ENCODE measurements around the gene BANF1. TPM values are rescaled to one million over a fixed set of nuclear protein-coding genes. Genes with fewer than 3 reads are reported as not detected.

Gene BANF1
- total and polyA plus RNA-seq, 2 of the 13 experiments (the other 11 are each of a cell fraction or from before 2014, with no cell fraction given): 40.5 to 86.5 TPM

- 80% methylated on average over 5 of the region's 6 CpGs for whole genome bisulfite sequencing (ENCODE audit: low lambda C conversion rate)
- CTCF ChIA-PET (ENCODE audit: low intra/inter-chr PET ratio, low total read pairs): interaction anchor here (1.5 kb wide), 1 partner anchor 14 kb away, joined by 4 read pairs; no protein-coding TSS in a partner anchor
- peak overlapping the region; percentile 94 for H3K27ac ChIP-seq (ENCODE audit: extremely low read length, insufficient read depth, low read length)
- TF ChIP-seq ZNF460 (CRISPR knock-in tag; IDR thresholded peaks at IDR 0.05; ENCODE audit: borderline replicate concordance): no peak
- TF ChIP-seq ZNF329 (CRISPR knock-in tag; IDR thresholded peaks at IDR 0.05; ENCODE audit: low read depth): no peak
- no peak for TF ChIP-seq CEBPB (IDR thresholded peaks at IDR 0.05; ENCODE audit: borderline replicate concordance, low read depth, low read length)
- TF ChIP-seq ZFY (CRISPR knock-in tag; IDR thresholded peaks at IDR 0.05): no peak
- TF ChIP-seq RFXANK (CRISPR knock-in tag; IDR thresholded peaks at IDR 0.05): no peak
- no peak for TF ChIP-seq CAMTA2 (CRISPR knock-in tag; IDR thresholded peaks at IDR 0.05; ENCODE audit: borderline replicate concordance)
- no peak for TF ChIP-seq HDAC1 (CRISPR knock-in tag; IDR thresholded peaks at IDR 0.05)
- TF ChIP-seq HNRNPUL1 (IDR thresholded peaks at IDR 0.05; ENCODE audit: low read depth, low read length): no peak
- TF ChIP-seq FOXA1 (IDR thresholded peaks at IDR 0.05): no peak
- no peak for TF ChIP-seq FOXA1 (CRISPR knock-in tag; IDR thresholded peaks at IDR 0.05)
- TF ChIP-seq, protein P1, sequence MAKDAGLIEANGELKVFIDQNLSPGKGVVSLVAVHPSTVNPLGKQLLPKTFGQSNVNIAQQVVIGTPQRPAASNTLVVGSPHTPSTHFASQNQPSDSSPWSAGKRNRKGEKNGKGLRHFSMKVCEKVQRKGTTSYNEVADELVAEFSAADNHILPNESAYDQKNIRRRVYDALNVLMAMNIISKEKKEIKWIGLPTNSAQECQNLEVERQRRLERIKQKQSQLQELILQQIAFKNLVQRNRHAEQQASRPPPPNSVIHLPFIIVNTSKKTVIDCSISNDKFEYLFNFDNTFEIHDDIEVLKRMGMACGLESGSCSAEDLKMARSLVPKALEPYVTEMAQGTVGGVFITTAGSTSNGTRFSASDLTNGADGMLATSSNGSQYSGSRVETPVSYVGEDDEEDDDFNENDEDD (CRISPR knock-in tag; IDR thresholded peaks at IDR 0.05; ENCODE audit: borderline replicate concordance): no peak
- TF ChIP-seq ZNF121 (CRISPR knock-in tag; IDR thresholded peaks at IDR 0.05): no peak
- TF ChIP-seq RARG (CRISPR knock-in tag; IDR thresholded peaks at IDR 0.05; ENCODE audit: low read depth): no peak
- TF ChIP-seq JUN (CRISPR knock-in tag; IDR thresholded peaks at IDR 0.05): no peak
- no peak for TF ChIP-seq ZNF562 (CRISPR knock-in tag; IDR thresholded peaks at IDR 0.05; ENCODE audit: borderline replicate concordance)
- TF ChIP-seq, protein P2, sequence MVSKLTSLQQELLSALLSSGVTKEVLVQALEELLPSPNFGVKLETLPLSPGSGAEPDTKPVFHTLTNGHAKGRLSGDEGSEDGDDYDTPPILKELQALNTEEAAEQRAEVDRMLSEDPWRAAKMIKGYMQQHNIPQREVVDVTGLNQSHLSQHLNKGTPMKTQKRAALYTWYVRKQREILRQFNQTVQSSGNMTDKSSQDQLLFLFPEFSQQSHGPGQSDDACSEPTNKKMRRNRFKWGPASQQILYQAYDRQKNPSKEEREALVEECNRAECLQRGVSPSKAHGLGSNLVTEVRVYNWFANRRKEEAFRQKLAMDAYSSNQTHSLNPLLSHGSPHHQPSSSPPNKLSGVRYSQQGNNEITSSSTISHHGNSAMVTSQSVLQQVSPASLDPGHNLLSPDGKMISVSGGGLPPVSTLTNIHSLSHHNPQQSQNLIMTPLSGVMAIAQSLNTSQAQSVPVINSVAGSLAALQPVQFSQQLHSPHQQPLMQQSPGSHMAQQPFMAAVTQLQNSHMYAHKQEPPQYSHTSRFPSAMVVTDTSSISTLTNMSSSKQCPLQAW (CRISPR knock-in tag; IDR thresholded peaks at IDR 0.05): no peak
- TF ChIP-seq, protein P3, sequence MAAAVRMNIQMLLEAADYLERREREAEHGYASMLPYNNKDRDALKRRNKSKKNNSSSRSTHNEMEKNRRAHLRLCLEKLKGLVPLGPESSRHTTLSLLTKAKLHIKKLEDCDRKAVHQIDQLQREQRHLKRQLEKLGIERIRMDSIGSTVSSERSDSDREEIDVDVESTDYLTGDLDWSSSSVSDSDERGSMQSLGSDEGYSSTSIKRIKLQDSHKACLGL (CRISPR knock-in tag; IDR thresholded peaks at IDR 0.05): no peak
- TF ChIP-seq ZBTB38 (CRISPR knock-in tag; IDR thresholded peaks at IDR 0.05): no peak
- TF ChIP-seq ISX (CRISPR knock-in tag; conservative IDR thresholded peaks at IDR 0.05): no peak
- H3K9me3 ChIP-seq (ENCODE audit: low read length): no peaks in the 10 kb centered on the region
- peak overlapping the region; percentile 89 for H3K4me2 ChIP-seq (ENCODE audit: low read depth, low read length)
- H3K36me3 ChIP-seq (replicated peaks in 1 of 2; ENCODE audit: control insufficient read depth in 1 of 2, insufficient read depth in 2 of 2, low read length in 2 of 2): peaks cover 15 to 28% of the 10 kb centered on the region in 2 experiments
- intact Hi-C loops (cut with micrococcal nuclease; ENCODE audit: unreplicated experiment) (no loop called here), in situ Hi-C loops (cut with HindIII; ENCODE audit: extremely low pct_ligation_motif_present, low pct_unique_long_range_greater_than_20kb) (no loop called here)
- no peak for ATAC-seq
- BruUV-seq (replicated peaks): no TSS peak
- peak overlapping the region; percentile 81 to 92 (median 88) for H3K4me3 ChIP-seq (replicated peaks in 1 of 3; ENCODE audit: insufficient read depth in 1 of 3, low read depth in 2 of 3, low read length in 3 of 3)
- POLR2A ChIA-PET: interaction anchor here (0.8 to 1.8 kb wide), 10 partner anchors 18 to 309 kb away, joined by 3 to 16 read pairs (median 5); partner anchors contain the start of genes CATSPER1, CCDC85B, FIBP and KAT5
- no peak for FAIRE-seq
- peaks cover 44% of the 10 kb centered on the region for H3K4me1 ChIP-seq (ENCODE audit: insufficient read depth, low read length)
- H3K9ac ChIP-seq (ENCODE audit: insufficient read depth, low read depth, low read length): peak overlapping the region; percentile 92
- H3K27me3 ChIP-seq (ENCODE audit: control insufficient read depth in 1 of 2, insufficient read depth in 2 of 2, low read length in 2 of 2): no peaks in the 10 kb centered on the region; a peak in 2 of 5 replicates
- peaks cover 33% of the 10 kb centered on the region for H3K79me2 ChIP-seq (ENCODE audit: insufficient read depth, low read length)
- no peak for DNase-seq (ENCODE audit: low spot score)
- H4K20me1 ChIP-seq (ENCODE audit: insufficient read depth, low read length): no peaks in the 10 kb centered on the region
- H2AFZ ChIP-seq (ENCODE audit: low read length): no peak overlapping the region
Measured at GRCh38 chr11:66003291-66003690, 988 bp downstream of the BANF1 start.

All from HepG2 (cell line).